Gastrocnemius medialis (tissue), 4 donors: ENCODE measurements around the gene TMEM267.

Experiments used
- CTCF ChIP-seq, 5 experiments: fragments of 450-650 bp in 3 of 5; fragments of 200-600 bp in 2 of 5; sonication (generic) in 2 of 5; IDR thresholded peaks in 4 of 5; conservative IDR thresholded peaks in 1 of 5; 1 replicate in 4 of 5; 2 replicates in 1 of 5; pipeline ENCODE4 v1.5.1; 2016 to 2019; ENCODE audit warnings: antibody characterized with exemption in 5 of 5, mild to moderate bottlenecking in 3 of 5, moderate library complexity in 3 of 5
- POLR2A ChIP-seq, 2 donors: fragments of 450-650 bp; IDR thresholded peaks; one replicate each; pipeline ENCODE4 v1.6.1; 2017; ENCODE audit warnings: antibody characterized with exemption in 2 of 2, mild to moderate bottlenecking in 2 of 2, moderate library complexity in 2 of 2

DNA sequence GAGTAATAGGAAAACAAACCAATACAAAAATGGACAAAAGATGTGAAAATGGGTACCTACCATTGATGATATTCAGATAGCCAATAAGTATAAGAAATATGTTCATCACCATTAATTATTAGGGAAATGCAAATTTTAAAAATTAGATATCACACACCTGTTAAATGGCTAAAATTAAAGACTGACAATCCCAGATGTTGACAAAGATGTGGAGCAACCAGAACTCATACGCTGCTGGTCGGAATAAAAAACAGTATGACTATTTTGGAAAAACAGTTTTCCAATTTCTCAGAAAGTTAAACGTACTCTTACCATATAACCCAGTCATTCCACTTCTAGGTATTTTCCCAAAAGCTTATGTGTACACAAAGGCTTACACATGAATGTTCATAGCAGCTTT, 27.1 kb downstream of the TMEM267 start:
- TF ChIP-seq CTCF (IDR thresholded peaks at IDR 0.05 in 4 of 5, conservative IDR thresholded peaks at IDR 0.05 in 1 of 5) (no peak), POLR2A (IDR thresholded peaks at IDR 0.05) (no peak)
